Measurements from ENCODE around the gene DNAH6.

DNA sequence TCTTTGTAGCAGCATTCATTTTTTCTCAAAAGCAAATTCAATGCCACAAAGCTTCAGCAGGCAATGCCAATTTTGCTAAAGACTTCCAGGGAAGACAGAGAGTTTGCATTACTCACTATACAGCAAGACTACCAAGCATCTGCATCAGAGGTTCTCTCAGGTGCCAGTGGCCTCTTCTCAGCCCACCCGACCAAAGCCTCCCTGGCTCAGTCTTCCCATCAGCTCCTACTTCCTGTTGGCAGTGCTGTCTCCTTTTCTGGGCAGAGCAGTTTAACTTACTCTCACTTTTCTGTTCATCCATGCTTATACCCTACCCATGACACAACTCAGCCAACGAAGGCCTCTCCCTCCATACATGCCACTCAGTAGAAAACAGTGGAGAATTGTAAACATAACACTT, 207.5 kb downstream of the DNAH6 start:
- TF ChIP-seq POLR2AphosphoS5 (IDR thresholded peaks at IDR 0.05) (no peak), POLR2A (IDR thresholded peaks at IDR 0.05) (no peak)
- TF ChIP-seq, protein P1, sequence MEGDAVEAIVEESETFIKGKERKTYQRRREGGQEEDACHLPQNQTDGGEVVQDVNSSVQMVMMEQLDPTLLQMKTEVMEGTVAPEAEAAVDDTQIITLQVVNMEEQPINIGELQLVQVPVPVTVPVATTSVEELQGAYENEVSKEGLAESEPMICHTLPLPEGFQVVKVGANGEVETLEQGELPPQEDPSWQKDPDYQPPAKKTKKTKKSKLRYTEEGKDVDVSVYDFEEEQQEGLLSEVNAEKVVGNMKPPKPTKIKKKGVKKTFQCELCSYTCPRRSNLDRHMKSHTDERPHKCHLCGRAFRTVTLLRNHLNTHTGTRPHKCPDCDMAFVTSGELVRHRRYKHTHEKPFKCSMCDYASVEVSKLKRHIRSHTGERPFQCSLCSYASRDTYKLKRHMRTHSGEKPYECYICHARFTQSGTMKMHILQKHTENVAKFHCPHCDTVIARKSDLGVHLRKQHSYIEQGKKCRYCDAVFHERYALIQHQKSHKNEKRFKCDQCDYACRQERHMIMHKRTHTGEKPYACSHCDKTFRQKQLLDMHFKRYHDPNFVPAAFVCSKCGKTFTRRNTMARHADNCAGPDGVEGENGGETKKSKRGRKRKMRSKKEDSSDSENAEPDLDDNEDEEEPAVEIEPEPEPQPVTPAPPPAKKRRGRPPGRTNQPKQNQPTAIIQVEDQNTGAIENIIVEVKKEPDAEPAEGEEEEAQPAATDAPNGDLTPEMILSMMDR (IDR thresholded peaks at IDR 0.05), result no peak
